GM12878 (cell line): Measurements from ENCODE around the gene CDKN2B-AS1. TPM values are rescaled to one million over a fixed set of nuclear protein-coding genes. Genes with fewer than 3 reads are reported as not detected.
A peak's percentile ranks its signal among the peaks of the same experiment; 100 is the strongest.

ENCODE experiments used
- ATAC-seq: fragments of 200-7000 bp; cut with Tn5 transposase; 3 replicates; pipeline ENCODE4 v1.9.1; 2020; ENCODE audit warnings: mild to moderate bottlenecking, moderate library complexity
- BruUV-seq: library from RNA; stranded (reverse); fragments of 400-500 nt; replicated peaks from 2 replicates; lab custom pipeline; 2021; lab: Mats Ljungman, UMichigan
- CTCF ChIA-PET: fragments of 300-600 bp; sonication (Branson Sonifier 250); formaldehyde crosslinking; extraction: SDS; loops from one replicate; lab custom pipeline; 2021; ENCODE audit warnings: inconsistent platforms; lab: Yijun Ruan, JAX
- POLR2A ChIA-PET: fragments of 350-600 bp; formaldehyde crosslinking; extraction: SDS; loops from one replicate; lab custom pipeline; 2021; ENCODE audit warnings: inconsistent platforms; lab: Charles Lee
- RAD21 ChIA-PET: fragments of 300-600 bp; sonication (Branson Sonifier 250); formaldehyde crosslinking; loops from one replicate; lab custom pipeline; 2023; ENCODE audit warnings: antibody characterized with exemption; ENCODE audit not compliant: unreplicated experiment; lab: Charles Lee
- SMC1A ChIA-PET: fragments of 300-600 bp; sonication (Branson Sonifier 250); formaldehyde crosslinking; loops from one replicate; lab custom pipeline; 2023; ENCODE audit not compliant: unreplicated experiment, uncharacterized antibody; lab: Charles Lee
- DNase-seq: peaks from one replicate; pipeline ENCODE4 v3.0.0-alpha.2; 2011; ENCODE audit warnings: low read depth, low spot score
- FAIRE-seq: peaks from 3 replicates; lab custom pipeline; 2011; peaks lifted over from hg19 to GRCh38; lab: Jason Lieb, UNC
- H2AFZ ChIP-seq: 2 replicates; pipeline ENCODE4 v1.6.0; 2011; ENCODE audit warnings: low read depth, low read length, control low read depth; ENCODE audit not compliant: control insufficient read depth
- H3K27ac ChIP-seq: 2 replicates; pipeline ENCODE4 v1.5.1; 2011; ENCODE audit warnings: control low read depth; ENCODE audit not compliant: control insufficient read depth, insufficient read depth
- H3K27me3 ChIP-seq, 2 experiments: replicated peaks in 1 of 2; 2 replicates each; pipeline versions ENCODE4 v1.6.0 to v1.6.1; 2011; ENCODE audit warnings: low read length in 1 of 2; ENCODE audit not compliant: control insufficient read depth in 2 of 2, insufficient read depth in 2 of 2
- H3K36me3 ChIP-seq, 2 experiments: 2 replicates each; pipeline ENCODE4 v1.5.1; 2011; ENCODE audit warnings: low read length in 1 of 2; ENCODE audit not compliant: control insufficient read depth in 2 of 2, insufficient read depth in 2 of 2
- H3K4me1 ChIP-seq: 2 replicates; pipeline ENCODE4 v1.6.1; 2011; ENCODE audit warnings: mild to moderate bottlenecking, low read length, moderate library complexity, mixed read lengths; ENCODE audit not compliant: control insufficient read depth, insufficient read depth
- H3K4me2 ChIP-seq: 2 replicates; pipeline ENCODE4 v1.6.0; 2011; ENCODE audit warnings: control low read depth; ENCODE audit not compliant: control insufficient read depth, insufficient read depth
- H3K4me3 ChIP-seq: fragments of 200-600 bp; sonication (generic); 2 replicates; pipeline ENCODE4 v1.5.1; 2016
- H3K79me2 ChIP-seq: 2 replicates; pipeline ENCODE4 v1.6.0; 2011; ENCODE audit warnings: low read length; ENCODE audit not compliant: control insufficient read depth, insufficient read depth
- H3K9ac ChIP-seq: 2 replicates; pipeline ENCODE4 v1.8.0; 2011; ENCODE audit warnings: low read length, control low read depth, mixed read lengths; ENCODE audit not compliant: control insufficient read depth, insufficient read depth
- H3K9me3 ChIP-seq: replicated peaks from 3 replicates; pipeline ENCODE4 v1.5.1; 2011; ENCODE audit warnings: mild to moderate bottlenecking, low read length; ENCODE audit not compliant: control insufficient read depth, insufficient read depth
- H4K20me1 ChIP-seq: 2 replicates; pipeline ENCODE4 v1.6.0; 2011; ENCODE audit not compliant: control insufficient read depth, insufficient read depth
- BCLAF1 ChIP-seq: fragments of 450-650 bp; IDR thresholded peaks from 2 replicates; pipeline ENCODE4 v1.6.1; 2017; ENCODE audit warnings: antibody characterized with exemption, mild to moderate bottlenecking, moderate library complexity
- KLF5 ChIP-seq: fragments of 450-650 bp; IDR thresholded peaks from 2 replicates; pipeline ENCODE4 v1.6.1; 2014; ENCODE audit warnings: mild to moderate bottlenecking; ENCODE audit not compliant: partially characterized antibody
- PBX3 ChIP-seq: IDR thresholded peaks from 2 replicates; pipeline ENCODE4 v1.6.1; 2011; ENCODE audit warnings: mild to moderate bottlenecking, low read depth, low read length, moderate library complexity; ENCODE audit not compliant: insufficient replicate concordance
- RAD21 ChIP-seq: IDR thresholded peaks from 2 replicates; pipeline ENCODE4 v1.6.1; 2011; ENCODE audit warnings: mild to moderate bottlenecking, low read depth, low read length, moderate library complexity; ENCODE audit not compliant: insufficient read depth
- SIN3A ChIP-seq: IDR thresholded peaks from 2 replicates; pipeline ENCODE4 v1.6.1; 2012; ENCODE audit warnings: low read depth, low read length, improper control_type of control experiment
- SMC3 ChIP-seq: IDR thresholded peaks from 2 replicates; pipeline ENCODE4 v1.6.1; 2011; ENCODE audit warnings: low read length, improper control_type of control experiment, borderline replicate concordance
- WGBS: methylation state at CpG from one replicate; pipeline ENCODE4 v1.1.6; 2016; ENCODE audit warnings: low lambda C conversion rate; ENCODE audit not compliant: insufficient replicate concordance, insufficient coverage; ENCODE audit errors: missing lambda C conversion rate; 5-methylcytosine and 5-hydroxymethylcytosine counted together
- in situ Hi-C: fragments of 300-500 bp; cut with MboI; formaldehyde crosslinking; loops from 9 replicates; pipeline ENCODE4 v1.14.3; 2018; ENCODE audit warnings: mixed read lengths
- intact Hi-C: fragments of 100-400 bp; cut with micrococcal nuclease; formaldehyde crosslinking; loops from one replicate; pipeline ENCODE4 v1.14.2; 2022; ENCODE audit not compliant: unreplicated experiment
- polyA plus RNA-seq, 11 experiments: library from polyadenylated mRNA; depleted of rRNA in 4 of 11; unstranded in 6 of 11; stranded (reverse) in 5 of 11; fragments of >200 nt; fragmentation: Nextera tagmentation in 4 of 11; fragmentation: Illumina TruSeq in 1 of 11; extraction: Ambion mirVana in 4 of 11; extraction: Trizol in 1 of 11; gene quantifications; 1 replicate in 1 of 11; 2 replicates in 10 of 11; pipeline versions ENCODE4 v1.2.1 to v1.2.3, GENCODE V29; 2011 to 2016; ENCODE audit warnings: inconsistent platforms in 2 of 11, missing spikeins in 2 of 11, low read depth in 1 of 11
- total RNA-seq, 4 experiments: library from RNA; depleted of rRNA in 3 of 4; stranded (reverse); fragments of >200 nt in 3 of 4; fragmentation: Illumina TruSeq in 1 of 4; extraction: Trizol in 1 of 4; gene quantifications; 2 replicates each; pipeline versions ENCODE4 v1.2.1 to v1.2.3, GENCODE V29; 2013 to 2021
- TF ChIP-seq, protein P1 (sequence below), 3 experiments: IDR thresholded peaks in 2 of 3; conservative IDR thresholded peaks in 1 of 3; 2 replicates each; pipeline ENCODE4 v1.5.1; 2011; ENCODE audit warnings: low read depth in 3 of 3, low read length in 3 of 3, mild to moderate bottlenecking in 3 of 3, control low read depth in 2 of 3, moderate library complexity in 2 of 3, inconsistent platforms in 1 of 3, mixed read lengths in 1 of 3; ENCODE audit not compliant: control insufficient read depth in 2 of 3, insufficient read depth in 1 of 3; ENCODE audit errors: extremely low read depth in 1 of 3

CDKN2B-AS1 gene
- total and polyA plus RNA-seq, 10 of the 15 experiments (the other 5 are each of a cell fraction or from before 2014, with no cell fraction given), result 0.22 to 2.2 (median 1.0) TPM; not detected in 1

GRCh38 chr9:22037954-22038690, 43.5 kb downstream of the CDKN2B-AS1 start:
- no peak for TF ChIP-seq KLF5
- TF ChIP-seq, protein P1, sequence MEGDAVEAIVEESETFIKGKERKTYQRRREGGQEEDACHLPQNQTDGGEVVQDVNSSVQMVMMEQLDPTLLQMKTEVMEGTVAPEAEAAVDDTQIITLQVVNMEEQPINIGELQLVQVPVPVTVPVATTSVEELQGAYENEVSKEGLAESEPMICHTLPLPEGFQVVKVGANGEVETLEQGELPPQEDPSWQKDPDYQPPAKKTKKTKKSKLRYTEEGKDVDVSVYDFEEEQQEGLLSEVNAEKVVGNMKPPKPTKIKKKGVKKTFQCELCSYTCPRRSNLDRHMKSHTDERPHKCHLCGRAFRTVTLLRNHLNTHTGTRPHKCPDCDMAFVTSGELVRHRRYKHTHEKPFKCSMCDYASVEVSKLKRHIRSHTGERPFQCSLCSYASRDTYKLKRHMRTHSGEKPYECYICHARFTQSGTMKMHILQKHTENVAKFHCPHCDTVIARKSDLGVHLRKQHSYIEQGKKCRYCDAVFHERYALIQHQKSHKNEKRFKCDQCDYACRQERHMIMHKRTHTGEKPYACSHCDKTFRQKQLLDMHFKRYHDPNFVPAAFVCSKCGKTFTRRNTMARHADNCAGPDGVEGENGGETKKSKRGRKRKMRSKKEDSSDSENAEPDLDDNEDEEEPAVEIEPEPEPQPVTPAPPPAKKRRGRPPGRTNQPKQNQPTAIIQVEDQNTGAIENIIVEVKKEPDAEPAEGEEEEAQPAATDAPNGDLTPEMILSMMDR (IDR thresholded peaks at IDR 0.05 in 2 of 3, conservative IDR thresholded peaks at IDR 0.05 in 1 of 3; ENCODE audit: control insufficient read depth in 2 of 3, extremely low read depth in 1 of 3, insufficient read depth in 1 of 3, low read depth in 3 of 3, low read length in 3 of 3), result peak; percentile 30 to 48 (median 34); a peak in 4 of 6 replicates
- no peak for TF ChIP-seq PBX3
- TF ChIP-seq RAD21, result peak; percentile 76
- no peak for TF ChIP-seq SIN3A
- peak; percentile 71; the same call in 1 of the 2 replicates for TF ChIP-seq SMC3
- no peak for TF ChIP-seq BCLAF1
- ChIA-PET CTCF (interaction anchor here (0.6 to 9.7 kb wide), 20 partner anchors 8 to 605 kb away, joined by 3 to 182 read pairs (median 4); partner anchors contain the start of genes CDKN2A, CDKN2B and CDKN2B-AS1), SMC1A (interaction anchor here (0.8 to 5.2 kb wide), 11 partner anchors 10 to 417 kb away, joined by 3 to 56 read pairs (median 4); partner anchors contain the start of gene CDKN2B), RAD21 (interaction anchor here (1.0 to 6.9 kb wide), 5 partner anchors 10 to 414 kb away, joined by 3 to 59 read pairs (median 3); no protein-coding TSS in a partner anchor), POLR2A (no interaction called here)
- Histone ChIP-seq H3K4me3 (no peak overlapping the region), H3K27me3 (no peaks in the 10 kb centered on the region; a peak in 1 of 4 replicates), H3K4me1 (no peaks in the 10 kb centered on the region), H3K79me2 (no peaks in the 10 kb centered on the region), H3K4me2 (no peak overlapping the region), H4K20me1 (no peaks in the 10 kb centered on the region), H3K27ac (no peak overlapping the region), H3K9me3 (no peaks in the 10 kb centered on the region), H3K36me3 (no peaks in the 10 kb centered on the region), H3K9ac (no peak overlapping the region), H2AFZ (no peak overlapping the region)
- intact Hi-C loops (loop anchor here (1.0 to 10.0 kb wide), 2 partner anchors 197 to 225 kb away; no protein-coding TSS in a partner anchor), in situ Hi-C loops (loop anchor here (5.0 kb wide), 1 partner anchor 226 kb away; no protein-coding TSS in a partner anchor)
- ATAC-seq, result peak; percentile 53; the same call in 2 of the 3 replicates
- WGBS, result 0% methylated on average over 2 of the region's 2 CpGs
- no peak for DNase-seq
- no TSS peak for BruUV-seq
- FAIRE-seq, result no peak
